NT2/D1 (cell line): ENCODE results near the gene STK32B.

Experiments
- SUZ12 ChIP-seq: IDR thresholded peaks from 2 replicates; pipeline ENCODE4 v1.6.1; 2011; ENCODE audit not compliant: insufficient read length, insufficient read depth; ENCODE audit errors: extremely low read depth
- YY1 ChIP-seq: IDR thresholded peaks from 2 replicates; pipeline ENCODE4 v1.6.1; 2011; ENCODE audit not compliant: insufficient read length, insufficient read depth
- ZNF274 ChIP-seq: IDR thresholded peaks from 2 replicates; pipeline ENCODE4 v1.6.1; 2011; ENCODE audit warnings: mild to moderate bottlenecking, low read depth, low read length

GRCh38 chr4:5355846-5356245 is 304.6 kb downstream of the STK32B start:
- TF ChIP-seq YY1, result no peak
- no peak for TF ChIP-seq SUZ12
- TF ChIP-seq ZNF274, result no peak
